NCI-H524 (cell line): ENCODE data around the gene CBY1.
"Not testable (repeated sequence)": the region's sequence is repeated elsewhere in the genome, so short reads cannot be mapped to it uniquely, and the experiment has no call there.

Experiments
- DNase-seq, 2 experiments: peaks; one replicate each; lab custom pipeline; 2025; lab: John Stamatoyannopoulos, UW

The CBY1 gene

DNA sequence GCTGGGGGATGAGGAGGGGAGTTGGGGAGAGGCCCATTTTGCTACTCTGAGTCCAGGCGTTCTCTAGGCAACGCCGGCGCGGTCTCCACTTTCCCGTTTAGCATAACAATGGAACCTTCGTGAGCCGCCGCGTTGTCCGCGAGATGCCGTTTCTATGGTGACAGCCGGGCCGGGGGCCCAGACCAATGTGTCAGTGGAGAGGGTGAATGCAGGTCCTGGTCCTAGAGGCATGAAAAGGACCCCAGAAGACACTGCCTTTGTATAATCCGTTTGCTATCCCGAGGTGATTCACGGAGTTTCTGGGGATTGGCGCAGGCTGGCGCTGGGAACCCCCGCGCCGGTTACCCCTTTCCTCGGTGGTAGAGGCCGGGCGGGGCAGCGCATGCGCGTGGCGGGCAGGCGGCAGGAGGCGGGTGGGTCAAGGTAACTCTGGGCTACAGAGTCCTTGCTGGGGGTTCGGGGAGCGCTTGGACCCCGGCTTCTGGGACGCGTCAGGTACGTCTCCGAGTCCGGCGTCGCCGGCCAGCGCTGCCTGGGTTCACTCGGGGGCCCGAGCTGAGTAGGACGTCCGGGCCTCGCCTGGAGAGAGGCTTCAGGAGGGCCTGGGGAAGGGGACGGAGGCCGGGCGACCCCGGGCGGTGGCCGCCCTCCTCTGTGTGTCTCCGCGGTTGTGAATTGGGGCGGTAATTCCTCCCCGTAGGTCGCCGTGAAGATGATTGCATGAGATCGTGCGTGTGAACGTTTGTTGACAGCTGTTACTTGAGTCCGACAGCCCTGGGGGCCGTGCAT, at the start of gene CBY1, which contains the start of gene FAM227A:
TSS of gene CBY1 (plus strand) at position 383 of the 789 bp plus-strand sequence. CDS start 11,417 bp downstream, outside the sequence.
TSS of gene FAM227A (minus strand) at position 137 of the 789 bp plus-strand sequence. CDS start 6,224 bp downstream, outside the sequence.
- peak; percentile 87 to 90 for DNase-seq

GRCh38 chr22:38607680-38608079, 48.8 kb upstream of the CBY1 start:
- no peak for DNase-seq

- peak in 1 of 2 experiments; percentile 38 for DNase-seq
Measured at GRCh38 chr22:38608992-38609750, 47.3 kb upstream of the CBY1 start.

GRCh38 chr22:38610234-38610633, 46.2 kb upstream of the CBY1 start:
- DNase-seq = no peak

DNA sequence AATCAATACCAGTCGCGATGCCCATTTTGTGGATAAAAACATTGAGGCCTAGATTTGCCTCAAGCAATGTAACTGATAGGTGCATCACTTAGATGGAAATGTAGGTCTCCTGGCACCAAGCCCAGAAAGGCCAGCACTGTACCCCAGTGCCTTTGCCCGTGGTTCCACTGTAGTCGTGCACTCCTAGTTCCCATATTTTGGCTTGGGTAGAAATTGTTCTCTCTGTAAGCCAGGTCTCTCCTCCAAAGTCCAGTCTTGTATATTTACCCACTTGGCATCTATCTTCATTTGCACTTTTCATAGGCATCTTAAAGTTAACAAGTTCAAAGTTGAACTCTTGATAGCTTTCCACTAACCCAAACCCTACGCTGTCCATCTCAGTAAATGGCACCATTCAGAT, 44.9 kb upstream of the CBY1 start:
- DNase-seq = no peak

DNA sequence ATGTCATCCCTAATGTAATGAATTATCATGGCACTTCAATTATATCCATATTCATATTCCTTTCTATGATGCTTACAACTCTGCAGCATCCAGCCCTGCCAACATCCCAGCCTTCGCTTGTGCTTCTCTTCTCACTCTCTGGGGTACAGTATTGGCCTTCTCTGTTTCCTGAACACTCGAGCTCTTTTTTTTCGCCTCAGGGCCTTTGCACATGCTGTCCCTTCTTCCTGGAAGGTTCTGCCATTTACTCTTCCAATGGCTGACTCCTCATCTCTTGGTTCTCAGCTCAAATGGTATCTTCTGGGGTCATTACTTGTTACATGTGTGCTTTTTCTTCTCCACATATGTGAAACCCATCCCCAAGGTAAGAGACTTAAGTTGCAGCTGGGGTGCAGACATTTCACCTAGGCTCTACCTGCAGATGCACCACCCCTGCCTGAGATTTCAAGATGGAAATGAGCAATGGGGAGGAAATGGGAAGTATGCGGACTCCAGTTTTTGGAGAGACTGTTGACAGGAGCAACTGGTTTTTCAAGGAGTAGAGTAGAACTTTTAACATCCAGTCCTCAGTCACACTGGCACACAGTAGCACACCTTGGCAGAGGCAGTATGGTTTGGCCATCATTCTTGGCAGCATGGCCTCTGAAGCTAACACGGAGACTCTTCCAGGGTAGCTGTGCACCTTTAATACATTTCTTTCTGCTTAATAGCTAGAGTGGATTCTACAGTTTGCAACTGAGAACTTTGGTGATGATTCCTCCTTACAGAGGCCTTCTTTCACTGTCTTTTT, 44.0 kb upstream of the CBY1 start:
- DNase-seq = no peak

- no peak for DNase-seq
Measured at GRCh38 chr22:38613588-38613987, 42.9 kb upstream of the CBY1 start.

GRCh38 chr22:38614332-38615063, 41.9 kb upstream of the CBY1 start:
- no peak for DNase-seq

GRCh38 chr22:38615064-38615405, 41.4 kb upstream of the CBY1 start:
- not testable (repeated sequence) for DNase-seq

GRCh38 chr22:38618258-38618657, 38.2 kb upstream of the CBY1 start:
- DNase-seq = no peak

GRCh38 chr22:38618682-38619081, 37.8 kb upstream of the CBY1 start:
- no peak for DNase-seq

DNA sequence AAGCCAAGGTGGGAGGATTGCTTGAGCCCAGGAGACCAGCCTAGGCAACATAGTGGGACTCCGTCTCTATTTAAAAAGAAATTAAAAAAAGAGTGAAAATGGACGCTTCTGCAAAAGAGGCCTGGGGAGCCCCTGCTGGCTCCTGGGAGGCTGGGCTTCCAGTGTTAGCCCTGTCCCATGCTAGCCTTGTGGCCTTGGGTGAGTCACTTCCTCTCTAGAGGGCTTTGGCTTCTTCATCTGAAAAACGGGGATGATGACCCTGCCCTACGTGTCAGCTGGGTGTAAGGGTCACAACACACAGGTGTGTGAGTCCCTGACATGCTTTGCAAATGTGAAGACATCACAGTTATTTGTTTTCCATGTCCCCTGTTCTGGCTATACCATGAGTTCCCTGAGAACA, 33.1 kb upstream of the CBY1 start:
- no peak for DNase-seq

GRCh38 chr22:38628444-38628843, 28.0 kb upstream of the CBY1 start:
- no peak for DNase-seq

GRCh38 chr22:38629108-38629507, 27.3 kb upstream of the CBY1 start:
- DNase-seq = no peak

DNA sequence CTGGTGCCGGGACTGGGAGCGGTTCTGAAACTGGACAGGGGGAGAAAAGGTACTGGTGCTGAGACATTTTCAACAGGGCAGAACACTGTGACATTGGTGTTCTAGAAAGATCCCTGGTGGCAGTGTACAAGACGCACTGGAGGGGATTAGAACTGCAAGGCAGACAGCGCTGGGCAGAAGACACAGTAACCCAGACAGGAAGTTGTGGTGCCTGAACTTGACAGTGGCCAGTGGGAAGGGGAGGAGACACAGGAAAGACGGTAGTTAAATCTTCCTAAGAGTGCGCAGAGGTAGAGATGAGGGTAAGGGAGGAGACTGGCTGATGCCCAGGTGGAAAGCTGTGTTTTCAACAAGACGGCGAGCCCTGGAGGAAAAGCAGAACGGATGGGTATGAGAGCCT, 24.7 kb upstream of the CBY1 start:
- DNase-seq = no peak

DNA sequence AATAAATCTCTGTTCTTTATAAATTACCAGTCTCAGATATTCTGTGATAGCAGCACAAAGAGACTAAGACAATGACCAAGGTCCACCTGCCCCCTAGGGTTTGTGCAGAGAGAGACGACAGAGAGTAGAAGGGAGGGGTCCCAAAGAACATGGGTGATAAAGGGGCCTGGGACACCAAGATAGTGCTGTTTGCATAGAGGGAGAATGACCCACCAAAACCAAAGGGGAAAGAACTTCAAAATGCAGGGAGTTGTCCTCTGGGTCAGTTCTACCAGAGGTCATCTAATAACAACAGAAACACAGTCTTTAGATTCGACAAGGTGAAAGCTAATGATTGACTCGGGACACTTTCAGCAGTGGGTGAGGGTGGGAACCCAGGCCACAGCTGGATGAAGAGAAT, 23.9 kb upstream of the CBY1 start:
- DNase-seq = no peak

DNA sequence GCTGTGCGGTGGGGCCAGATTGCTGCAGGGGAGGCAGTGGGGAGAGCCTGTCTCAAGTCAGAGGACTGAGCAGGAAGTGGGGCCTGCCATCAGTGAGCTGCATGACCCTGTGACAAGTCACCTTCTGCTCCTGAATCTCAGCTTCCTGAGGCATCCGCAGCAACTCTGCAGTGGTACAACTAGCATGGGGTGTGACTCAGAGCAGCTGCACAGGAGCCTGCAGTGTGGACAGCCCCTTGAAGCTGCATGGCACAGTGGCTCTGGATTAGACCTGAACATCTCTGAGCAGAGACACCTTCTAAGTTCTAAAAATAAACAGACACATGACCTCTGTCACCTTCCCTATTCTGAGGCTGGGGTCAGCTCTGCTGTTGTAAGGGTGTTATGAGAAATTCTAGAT, 18.2 kb upstream of the CBY1 start:
- DNase-seq = no peak

DNA sequence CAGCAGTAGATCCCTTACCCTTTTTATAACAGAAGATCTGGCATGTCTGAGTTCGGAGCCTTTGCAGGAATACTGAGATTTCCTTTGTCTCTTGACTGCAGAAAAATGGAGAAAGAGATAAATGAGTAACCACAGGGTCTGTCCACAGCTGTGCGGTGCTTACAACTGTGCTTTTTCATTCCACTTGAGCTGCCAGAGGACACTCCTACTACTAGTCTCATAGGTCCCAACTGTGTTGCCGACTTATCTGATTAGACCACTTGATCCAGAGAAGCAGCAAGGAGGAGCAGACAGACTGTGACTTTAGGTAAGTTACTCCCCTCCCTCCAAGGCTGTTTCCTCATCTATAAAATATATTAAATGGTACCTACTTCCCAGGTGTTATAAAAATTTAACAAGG, 17.7 kb upstream of the CBY1 start:
- no peak for DNase-seq

DNA sequence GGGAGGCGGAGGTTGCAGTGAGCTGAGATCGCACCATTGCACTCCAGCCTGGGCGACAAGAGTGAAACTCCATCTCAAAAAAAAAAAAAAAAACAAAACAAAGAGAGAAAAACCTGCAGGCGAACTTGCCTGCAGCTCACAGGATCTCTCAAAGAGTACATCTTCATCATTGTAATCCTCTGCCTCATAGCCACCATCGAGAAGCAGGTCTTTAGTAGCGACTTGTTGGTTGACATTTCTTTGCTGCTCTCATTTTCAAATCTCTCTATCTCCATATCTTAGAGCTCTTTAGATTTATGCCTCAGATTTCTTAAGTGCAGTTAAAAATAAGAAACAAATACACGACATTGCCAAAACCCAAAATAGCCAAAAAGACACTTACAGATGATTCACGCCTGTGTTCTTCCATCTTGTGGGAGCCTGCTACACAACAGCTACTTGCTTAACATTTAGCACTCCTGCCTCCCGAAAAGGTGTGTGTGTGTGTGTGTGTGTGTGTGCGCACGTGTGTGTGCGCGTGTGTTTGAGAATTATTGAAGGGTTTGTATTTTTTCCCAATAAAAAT, 14.9 kb upstream of the CBY1 start:
- DNase-seq = no peak

DNA sequence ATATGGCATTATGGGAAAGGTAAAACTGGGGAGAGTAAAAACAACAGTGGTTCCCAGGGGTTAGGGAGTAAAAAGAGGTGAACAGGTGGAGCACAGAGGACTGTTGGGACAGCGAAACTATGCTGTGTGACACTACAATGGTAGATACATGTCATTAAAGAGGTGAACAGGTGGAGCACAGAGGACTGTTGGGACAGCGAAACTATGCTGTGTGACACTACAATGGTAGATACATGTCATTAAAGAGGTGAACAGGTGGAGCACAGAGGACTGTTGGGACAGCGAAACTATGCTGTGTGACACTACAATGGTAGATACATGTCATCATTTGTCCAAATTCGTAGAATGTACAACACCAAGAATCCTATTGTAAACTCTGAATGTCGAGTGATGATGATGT, 12.2 kb upstream of the CBY1 start:
- not testable (repeated sequence) for DNase-seq

- no peak for DNase-seq
Measured at GRCh38 chr22:38645430-38645829, 11.0 kb upstream of the CBY1 start.
